22Rv1 (cell line): ENCODE data around the gene ADA.

Source experiments
- H3K27ac ChIP-seq: fragments of 450-650 bp; 2 replicates; pipeline ENCODE4 v1.5.1; 2017
- CTCF ChIP-seq: fragments of 450-650 bp; IDR thresholded peaks from 2 replicates; pipeline ENCODE4 v1.5.1; 2017; ENCODE audit warnings: mild to moderate bottlenecking
- ZFX ChIP-seq: fragments of 450-650 bp; IDR thresholded peaks from 2 replicates; pipeline ENCODE4 v1.6.1; 2017; ENCODE audit warnings: antibody characterized with exemption, borderline replicate concordance

The ADA gene

GRCh38 chr20:44642203-44643153 lies 9.0 kb downstream of the ADA start:
- no peak overlapping the region for H3K27ac ChIP-seq
- TF ChIP-seq ZFX (no peak), CTCF (no peak)

GRCh38 chr20:44641325-44641724 lies 10.2 kb downstream of the ADA start:
- H3K27ac ChIP-seq = no peak overlapping the region
- TF ChIP-seq ZFX (no peak), CTCF (no peak)

- TF ChIP-seq ZFX (no peak), CTCF (no peak)
- no peak overlapping the region for H3K27ac ChIP-seq
Measured at GRCh38 chr20:44640522-44640921, 11.0 kb downstream of the ADA start.

- TF ChIP-seq CTCF (no peak), ZFX (no peak)
- H3K27ac ChIP-seq = no peak overlapping the region
Measured at GRCh38 chr20:44637522-44638372, 13.8 kb downstream of the ADA start.

GRCh38 chr20:44637042-44637441 lies 14.5 kb downstream of the ADA start:
- H3K27ac ChIP-seq = no peak overlapping the region
- TF ChIP-seq ZFX (no peak), CTCF (no peak)

- TF ChIP-seq CTCF (no peak), ZFX (no peak)
- no peak overlapping the region for H3K27ac ChIP-seq
Measured at GRCh38 chr20:44635877-44636276, 15.6 kb downstream of the ADA start.
